Myocyte (in vitro differentiated cells): ENCODE data around the gene ACSM3. TPM values are rescaled to one million over a fixed set of nuclear protein-coding genes. Genes with fewer than 3 reads are reported as not detected.
"Not testable (repeated sequence)": the region's sequence is repeated elsewhere in the genome, so short reads cannot be mapped to it uniquely, and the experiment has no call there.

Source experiments
- DNase-seq: peaks from one replicate; pipeline ENCODE4 v3.0.0-alpha.2; 2012; ENCODE audit warnings: low read depth
- total RNA-seq: library from RNA; depleted of rRNA; stranded (reverse); fragments of >200 nt; gene quantifications from 2 replicates; pipeline ENCODE4 v1.2.3, GENCODE V29; 2014

The ACSM3 gene
- total RNA-seq, 1 donor from 2014 or later: not detected

DNA sequence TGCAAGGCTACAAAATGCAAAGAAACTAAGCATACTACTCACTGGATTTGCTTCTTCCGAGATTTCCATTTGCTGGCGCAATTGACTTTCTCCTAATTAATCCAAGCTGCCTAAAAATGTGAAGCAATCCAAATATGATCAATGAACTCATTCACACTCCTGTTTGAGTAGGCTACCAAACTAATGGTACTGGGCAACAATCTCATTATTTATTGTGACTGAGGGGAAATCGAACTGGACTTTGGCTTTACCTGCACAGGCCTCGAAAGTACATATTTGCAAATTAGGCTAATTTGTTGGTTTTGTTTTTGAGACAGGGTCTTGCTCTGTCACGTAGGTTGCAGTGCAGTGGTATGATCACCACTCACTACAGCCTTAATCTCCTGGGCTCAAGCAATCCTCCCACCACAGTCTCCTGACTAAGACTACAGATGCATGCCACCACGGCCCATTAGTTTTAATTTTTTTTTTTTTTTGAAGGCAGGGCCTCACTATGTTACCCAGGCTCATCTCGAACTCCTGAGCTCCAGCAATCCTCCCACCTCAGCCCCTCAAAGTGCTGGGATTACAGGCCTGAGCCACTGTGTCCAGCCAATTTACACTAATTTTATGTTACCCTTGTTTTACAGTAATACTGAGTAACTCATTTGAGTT is 39.9 kb downstream of the ACSM3 start:
- DNase-seq: no peak

DNA sequence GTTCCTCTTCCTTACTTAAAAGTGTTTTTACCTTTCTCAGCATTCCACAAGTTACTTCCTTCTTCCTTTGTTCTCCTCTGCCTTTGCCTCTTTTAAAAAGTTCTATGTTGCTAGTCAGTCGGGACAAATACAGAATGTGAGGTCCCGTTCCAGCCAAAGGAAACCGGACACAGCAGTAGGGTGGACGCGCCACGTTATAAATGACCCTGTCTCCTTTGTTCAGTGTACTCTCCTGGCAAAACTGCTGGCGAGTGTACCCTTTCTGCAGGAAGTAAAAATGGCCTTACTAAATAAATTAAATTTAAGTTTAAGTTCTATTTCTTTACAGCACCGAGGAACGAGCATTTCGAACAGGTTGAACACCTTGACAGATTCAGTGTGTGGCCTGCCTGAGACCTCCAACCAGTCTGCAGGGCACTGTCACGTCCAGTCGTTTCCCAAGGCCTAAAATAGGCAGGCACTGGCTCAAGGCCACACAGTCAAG is 41.9 kb downstream of the ACSM3 start:
- not testable (repeated sequence) for DNase-seq

DNA sequence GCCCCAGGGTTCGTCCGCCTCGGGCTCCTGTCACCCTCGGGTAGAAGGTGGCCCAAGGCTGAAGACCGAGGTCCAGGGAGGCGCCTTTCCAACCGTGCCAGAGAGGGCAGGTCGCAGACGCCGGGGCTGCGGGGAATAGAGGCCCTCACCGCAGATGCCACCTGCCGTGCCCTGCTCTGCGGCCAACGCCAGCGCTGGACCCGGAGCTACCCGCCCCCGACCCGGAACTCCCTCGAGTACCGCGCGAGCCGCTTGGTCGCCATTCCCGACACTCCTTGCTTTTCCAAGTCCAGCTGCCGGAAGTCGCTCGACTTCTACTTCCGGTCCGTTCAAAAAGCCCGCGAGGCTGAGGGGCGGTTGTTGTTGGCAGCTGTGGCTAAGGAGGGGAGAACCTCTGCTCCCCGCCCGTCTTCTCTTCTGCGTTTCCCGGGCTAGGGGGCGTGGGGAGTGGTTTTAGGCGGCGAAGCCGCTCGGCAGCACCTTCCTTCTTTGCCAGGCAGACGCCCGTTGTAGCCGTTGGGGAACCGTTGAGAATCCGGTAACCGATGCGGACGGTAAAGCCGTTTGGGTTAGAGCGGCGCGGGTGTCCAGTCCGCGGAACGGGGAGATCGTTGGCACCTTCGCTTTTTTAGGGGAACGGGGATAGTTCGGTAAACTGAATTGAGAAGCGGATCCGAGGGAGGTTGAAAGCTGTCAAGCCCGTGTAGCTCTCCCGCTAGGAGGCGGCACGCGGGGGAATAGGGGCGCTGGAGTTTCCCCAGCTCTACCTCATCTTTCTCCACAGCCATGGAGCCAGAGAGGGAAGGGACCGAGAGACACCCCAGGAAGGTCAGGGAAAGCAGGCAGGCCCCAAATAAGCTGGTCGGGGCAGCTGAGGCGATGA is 42.6 kb downstream of the ACSM3 start, which contains the start of the genes ERI2 and REXO5:
Gene ERI2 (minus strand): TSS at position 305 of the 883 bp plus-strand sequence. CDS start 42 bp downstream, at position 263.
Gene REXO5 (plus strand): TSS at position 360 of the 883 bp plus-strand sequence. CDS start 427 bp downstream, at position 787.
- DNase-seq: peak; percentile 98

DNA sequence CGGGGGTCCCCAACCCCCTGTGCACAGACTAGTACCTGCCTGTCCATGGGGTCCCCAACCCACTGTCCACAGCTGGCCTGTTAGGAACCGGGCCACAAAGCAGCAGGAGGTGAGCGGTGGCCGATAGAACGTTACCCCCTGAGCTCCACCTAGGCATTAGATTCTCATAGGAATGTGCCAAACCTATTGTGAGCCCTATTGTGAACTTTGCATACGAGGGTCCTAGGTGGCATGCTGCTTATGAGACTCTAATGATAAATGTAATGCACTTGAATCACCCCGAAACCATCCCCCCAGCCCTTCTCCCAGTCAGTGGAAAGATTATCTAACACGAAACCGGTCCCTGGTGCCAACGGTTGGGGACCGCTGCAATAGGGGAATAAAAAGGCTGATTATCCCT is 44.0 kb downstream of the ACSM3 start:
- no peak for DNase-seq

DNA sequence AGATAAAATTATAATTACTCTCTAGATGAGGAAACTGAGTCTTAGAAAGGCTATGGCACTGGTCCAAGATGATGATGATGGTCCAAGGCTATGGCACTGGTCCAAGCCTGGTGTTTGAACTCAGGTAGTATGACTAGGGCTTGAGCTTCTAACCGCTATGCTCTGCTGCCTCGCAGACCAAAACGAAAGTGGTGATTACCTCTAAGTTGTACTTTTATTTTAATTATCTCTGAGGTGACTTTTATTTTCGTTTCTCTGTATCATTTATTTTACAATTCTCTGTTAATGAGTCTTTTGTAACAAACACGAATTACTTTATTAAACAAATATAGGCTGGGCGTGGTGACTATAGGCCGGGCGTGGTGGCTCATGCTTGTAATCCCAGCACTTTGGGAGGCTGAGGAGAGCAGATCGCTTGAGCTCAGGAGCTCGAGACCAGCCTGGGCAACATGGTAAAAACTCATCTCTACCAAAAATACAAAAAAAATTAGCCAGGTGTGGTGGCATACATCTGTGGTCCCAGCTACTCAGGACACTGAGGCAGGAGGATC is 48.1 kb downstream of the ACSM3 start:
- DNase-seq: no peak

DNA sequence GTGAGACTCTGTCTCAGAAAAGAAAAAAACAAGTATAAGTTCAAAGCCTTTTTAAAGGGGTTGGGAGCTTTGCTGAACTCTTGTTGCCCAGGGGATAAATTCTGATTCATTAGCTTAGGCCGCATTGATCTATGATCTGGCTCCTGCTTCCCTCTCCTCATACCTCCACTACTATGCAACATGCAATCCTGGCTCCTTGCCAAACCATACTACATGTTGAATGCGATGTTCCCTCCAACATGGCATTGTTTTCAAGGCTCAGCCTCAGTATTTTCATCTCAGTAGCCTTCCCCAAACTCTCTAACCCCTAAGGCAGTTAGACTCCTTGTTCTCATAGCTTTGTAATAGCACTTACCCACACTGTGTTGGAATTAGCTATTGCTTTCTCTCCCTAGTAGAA is 48.7 kb downstream of the ACSM3 start:
- no peak for DNase-seq

DNA sequence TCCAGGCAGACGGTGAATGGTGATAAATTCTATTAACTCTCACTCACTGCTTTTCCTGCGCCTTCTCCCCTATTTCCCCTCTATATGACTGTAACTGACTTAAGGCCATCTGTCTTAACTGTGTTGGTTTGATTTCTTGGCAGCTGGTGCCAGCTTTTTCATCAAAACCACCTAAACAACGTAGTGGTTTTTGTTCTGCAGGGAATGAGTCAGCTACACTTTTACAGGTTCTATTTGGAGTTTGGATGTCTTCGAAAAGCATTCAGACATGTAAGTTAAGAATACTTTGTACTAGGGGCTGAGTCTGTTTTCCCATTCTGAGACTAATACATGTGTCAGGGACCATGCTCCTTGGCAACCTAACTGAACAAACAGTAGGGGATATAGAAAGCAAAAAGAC is 51.0 kb downstream of the ACSM3 start:
- no peak for DNase-seq

DNA sequence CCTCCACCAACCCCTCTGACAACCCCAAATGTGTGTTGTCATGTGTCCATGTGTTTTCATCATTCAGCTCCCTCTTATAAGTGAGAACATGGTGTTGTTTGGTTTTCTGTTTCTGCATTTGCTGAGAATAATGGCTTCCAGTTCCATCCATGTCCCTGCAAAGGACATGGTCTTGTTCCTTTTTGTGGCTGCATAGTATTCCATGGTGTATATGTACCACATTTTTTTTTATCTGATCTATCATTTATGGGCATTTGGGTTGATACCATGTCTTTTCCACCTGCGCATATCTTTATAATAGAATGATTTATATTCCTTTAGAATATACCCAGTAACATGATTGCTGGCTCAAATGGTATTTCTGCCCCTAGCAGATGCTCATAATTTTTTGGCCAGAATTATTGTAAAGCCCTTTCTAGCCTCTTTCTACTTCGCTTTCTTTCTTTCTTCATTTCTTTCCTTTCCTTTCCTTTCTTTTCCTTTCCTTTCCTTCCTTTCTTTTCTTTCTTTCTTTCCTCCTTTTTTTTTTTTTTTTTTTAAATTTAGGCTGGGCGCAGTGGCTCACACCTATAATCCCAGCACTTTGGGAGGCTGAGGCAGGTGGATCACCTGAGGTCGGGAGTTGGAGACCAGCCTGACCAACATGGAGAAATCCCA is 55.2 kb downstream of the ACSM3 start:
- no peak for DNase-seq

DNA sequence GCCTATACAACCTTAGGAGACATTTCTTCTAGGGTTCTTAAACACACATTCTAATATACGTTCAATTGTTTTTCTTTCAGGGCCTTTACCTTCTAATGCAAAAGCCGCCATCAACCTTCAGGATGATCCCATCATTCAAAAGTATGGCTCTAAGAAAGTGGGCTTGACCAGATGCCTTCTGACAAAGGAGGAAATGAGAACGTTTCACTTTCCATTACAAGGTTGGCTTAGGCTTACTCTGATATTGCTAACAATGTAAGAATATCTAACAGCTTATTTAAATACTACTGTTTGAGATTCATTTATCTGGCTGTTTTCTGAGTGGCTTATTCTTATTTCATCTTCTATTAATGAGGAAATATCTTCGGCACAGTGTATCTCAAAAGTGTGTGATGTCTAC is 57.9 kb downstream of the ACSM3 start:
- DNase-seq: no peak

DNA sequence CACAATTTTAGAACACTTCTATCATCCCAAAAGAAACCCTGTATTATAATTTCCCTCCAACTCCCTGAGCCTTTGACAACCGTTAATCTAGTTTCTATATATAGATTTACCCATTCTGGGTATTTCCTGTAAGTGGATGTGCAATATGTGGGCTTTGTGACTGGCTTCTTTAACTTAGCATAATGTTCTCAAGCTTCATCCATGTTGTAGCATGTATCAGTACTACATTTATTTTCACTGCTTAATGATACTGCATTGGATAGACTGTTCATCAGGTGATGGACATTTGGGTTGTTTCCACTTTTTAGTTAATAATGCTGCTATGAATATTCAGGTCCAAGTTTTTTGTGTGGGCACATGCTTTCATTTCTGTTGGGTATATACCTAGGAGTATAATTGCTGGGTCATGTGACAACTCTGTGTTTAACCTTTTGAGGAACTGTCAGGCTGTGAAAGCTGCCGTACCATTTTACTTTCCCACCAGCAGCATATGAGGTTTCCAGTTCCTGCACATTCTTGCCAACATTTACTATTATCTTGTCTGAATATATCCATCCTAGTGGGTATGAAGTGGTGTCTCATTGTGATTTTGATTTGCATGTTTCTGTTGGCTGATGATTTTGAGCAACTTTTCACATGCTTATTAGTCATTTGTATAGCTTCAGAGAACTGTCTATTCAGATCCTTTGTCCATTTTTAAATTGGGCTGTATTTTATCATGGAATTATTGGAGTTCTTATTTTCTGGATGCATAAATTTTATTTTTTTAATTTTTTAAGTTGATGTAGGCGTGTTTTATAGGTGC is 58.9 kb downstream of the ACSM3 start:
- no peak for DNase-seq

DNA sequence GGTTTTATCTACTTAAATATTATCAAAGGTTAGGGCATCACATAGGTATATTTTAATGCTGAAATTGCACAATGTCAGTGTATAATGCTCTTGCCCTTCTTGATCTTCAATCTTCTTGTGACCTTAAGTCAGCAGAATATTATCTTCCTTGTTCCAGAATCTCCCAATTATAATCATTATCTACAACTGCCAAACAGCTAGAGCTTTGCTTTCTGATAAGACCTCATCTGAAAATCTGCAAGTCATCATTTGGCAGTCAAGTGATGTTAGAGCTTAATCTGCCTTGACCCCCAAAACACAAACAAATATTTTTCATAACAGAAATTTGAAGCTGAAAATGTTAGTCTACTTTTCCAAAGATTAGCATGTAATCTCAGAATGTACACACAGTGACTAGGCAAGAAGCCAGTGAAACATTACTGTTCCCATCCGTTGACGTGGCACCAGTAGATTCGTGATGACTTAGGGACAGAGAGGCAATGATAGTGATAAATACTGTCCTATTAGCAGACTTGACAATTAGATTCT is 62.3 kb downstream of the ACSM3 start:
- DNase-seq: no peak

DNA sequence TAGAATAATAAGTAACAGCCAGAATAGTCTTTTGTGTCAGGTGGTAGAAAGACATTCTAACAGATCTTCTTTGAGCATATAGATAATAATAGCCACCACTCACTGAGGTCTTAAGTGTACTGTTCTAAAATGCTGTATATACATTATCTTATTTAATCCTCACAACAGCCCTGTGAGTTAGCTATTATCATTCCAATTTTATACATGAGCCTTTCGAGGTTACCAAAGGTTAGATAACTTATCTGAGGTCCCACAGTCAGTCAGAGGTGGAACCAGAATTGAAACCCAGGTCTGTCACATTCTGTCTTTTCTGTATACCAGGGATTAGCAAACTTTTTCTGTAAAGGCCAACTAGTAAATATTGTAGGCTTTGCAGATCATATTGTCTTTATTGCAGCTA is 65.7 kb downstream of the ACSM3 start:
- no peak for DNase-seq

DNA sequence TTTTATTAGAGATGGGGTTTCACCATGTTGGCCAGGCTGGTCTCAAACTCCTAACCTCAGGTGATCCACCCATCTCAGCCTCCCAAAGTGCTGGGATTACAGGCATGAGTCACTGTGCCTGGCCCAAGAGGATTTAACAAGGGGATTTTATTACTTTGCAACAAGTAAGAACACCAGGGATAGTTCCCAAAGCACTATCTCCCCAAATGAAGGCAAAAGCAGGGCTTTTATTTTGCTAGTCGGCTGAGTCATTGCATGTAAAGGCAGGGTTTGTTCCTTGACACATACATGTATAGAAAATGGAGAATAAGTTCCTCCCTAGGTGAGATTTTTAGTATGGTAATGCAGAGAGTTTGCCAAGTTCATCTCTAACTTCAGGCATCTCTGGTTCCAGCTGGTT is 66.6 kb downstream of the ACSM3 start:
- DNase-seq: no peak

DNA sequence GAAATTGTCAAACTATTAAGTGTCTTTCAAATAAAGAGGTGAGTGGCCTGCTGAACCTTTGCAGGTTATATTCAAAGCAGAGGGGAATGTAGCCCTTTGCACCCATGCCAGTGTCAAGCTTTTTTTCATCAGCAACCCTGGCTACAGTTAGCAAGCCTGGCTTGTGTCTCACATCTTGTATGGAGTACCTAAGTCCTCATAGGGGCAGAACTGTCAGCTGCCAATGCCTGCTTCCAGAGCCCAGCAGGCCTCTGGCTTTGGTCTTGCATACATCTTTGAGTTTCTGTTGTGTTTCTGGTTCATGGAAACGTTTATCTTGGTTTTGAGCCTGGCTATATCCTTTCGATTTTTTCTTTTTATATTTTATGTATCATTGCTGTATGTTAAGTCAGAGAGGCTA is 69.3 kb downstream of the ACSM3 start:
- DNase-seq: no peak

DNA sequence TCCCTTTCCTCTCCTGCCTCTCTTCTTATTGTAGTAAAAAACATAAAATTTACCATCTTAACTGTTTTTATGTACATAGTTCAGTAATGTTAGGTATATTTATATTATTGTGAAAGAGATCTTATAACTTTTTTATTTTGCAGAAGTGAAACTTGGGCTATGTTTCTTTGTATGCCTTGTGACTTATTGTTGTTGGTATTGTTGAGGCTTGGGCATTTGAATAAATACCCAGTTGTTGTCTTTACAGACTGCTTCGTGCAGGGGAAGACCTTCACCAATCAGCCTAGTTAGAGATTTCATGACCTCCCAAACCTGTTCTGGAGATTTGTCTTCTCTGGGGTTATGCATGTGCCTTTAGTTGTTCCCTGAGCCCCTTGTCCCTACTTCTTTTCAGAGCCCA is 74.4 kb downstream of the ACSM3 start:
- DNase-seq: no peak

DNA sequence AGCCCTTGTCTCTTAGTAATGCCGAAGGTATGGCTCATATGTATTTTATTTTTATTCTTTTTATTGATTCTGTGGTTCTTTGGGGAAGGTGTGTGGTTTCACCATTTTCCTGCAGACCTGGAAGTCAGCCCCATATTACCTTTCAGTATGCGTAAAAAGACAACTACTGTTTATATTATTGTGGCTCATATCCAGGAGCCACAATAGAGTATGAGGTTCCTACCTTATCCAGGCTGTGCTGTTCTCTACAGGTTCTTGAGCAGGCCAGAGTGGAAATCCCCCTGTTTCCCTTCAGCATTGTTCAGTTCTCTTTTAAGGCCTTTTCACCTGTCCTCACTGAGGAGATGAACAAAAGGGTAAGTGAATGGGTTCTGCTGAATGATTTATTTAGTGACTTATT is 75.7 kb downstream of the ACSM3 start:
- DNase-seq: no peak

DNA sequence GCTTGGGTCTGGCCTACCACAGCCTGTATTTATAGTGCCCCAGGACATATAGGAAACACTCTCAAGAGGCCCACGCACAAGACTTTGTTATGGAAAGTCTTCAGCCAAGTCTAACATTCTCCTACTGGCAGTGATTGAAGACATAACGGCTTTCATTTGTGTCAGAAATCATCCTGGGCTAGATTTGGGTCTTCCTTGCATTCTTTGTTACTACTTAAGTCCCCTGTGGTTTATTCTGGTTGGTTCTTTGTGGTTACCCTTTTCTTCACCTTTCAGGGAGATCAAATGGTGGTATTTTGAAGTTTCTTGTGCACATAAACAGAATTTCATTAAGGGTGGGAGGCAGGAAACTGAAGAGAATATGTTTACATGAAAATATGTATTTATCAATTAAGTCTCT is 80.2 kb downstream of the ACSM3 start:
- no peak for DNase-seq

DNA sequence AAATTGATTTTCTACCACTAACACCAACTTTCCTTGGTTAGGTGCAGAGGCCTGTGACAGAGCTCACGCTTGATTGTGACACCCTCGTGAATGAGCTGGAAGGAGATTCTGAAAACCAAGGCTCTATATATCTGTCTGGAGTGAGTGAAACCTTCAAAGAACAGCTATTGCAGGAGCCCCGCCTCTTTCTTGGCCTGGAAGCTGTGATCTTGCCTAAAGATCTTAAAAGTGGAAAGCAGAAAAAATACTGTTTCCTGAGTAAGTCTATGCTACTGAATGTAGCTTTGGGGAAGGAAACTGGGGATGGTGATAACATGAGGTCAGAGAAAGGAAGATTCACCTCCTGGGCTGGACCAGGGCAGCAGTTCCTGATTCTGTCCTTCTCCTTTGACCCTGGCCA is 80.8 kb downstream of the ACSM3 start:
- DNase-seq: no peak

DNA sequence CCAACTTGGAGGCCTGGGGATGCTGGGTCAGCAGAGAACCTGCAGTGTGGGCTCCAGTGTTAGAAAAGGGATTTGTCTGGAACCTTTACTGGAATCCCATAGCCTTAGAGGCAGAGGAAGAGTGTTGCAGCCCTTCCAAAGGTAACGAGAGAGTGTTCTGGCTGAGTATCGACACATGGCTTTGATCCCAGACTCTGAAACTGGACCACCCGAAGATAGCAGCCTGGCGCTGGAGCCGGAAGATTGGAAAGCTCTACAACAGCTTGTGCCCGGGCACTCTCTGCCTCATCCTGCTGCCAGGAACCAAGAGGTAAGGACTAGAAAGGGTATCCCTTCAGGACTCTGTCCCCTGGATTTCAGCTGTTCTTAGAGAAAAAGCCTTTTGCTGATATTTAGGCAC is 82.2 kb downstream of the ACSM3 start:
- no peak for DNase-seq

DNA sequence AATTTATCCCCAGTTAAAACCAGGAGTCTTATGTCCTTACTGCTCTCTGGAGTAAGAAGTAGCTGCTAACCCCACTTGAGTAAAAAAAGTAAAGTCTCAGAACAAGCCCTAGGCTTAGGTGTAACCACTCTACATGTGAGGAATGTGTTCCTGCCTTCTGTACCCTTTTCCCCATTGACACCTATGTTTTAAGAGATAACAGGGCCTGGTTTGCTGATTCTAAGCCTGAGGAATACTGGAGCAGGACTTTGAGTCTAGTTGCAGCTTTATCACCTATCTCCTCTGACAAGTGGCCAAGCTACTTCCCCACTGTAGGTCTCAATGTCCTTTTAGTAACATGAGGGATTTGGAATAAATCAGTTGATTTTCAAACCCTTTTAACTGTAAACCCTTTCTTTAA is 82.7 kb downstream of the ACSM3 start:
- no peak for DNase-seq
